Measurements from ENCODE around the gene TTLL7.
A peak's percentile ranks its signal among the peaks of the same experiment; 100 is the strongest.

TTLL7 gene

DNA sequence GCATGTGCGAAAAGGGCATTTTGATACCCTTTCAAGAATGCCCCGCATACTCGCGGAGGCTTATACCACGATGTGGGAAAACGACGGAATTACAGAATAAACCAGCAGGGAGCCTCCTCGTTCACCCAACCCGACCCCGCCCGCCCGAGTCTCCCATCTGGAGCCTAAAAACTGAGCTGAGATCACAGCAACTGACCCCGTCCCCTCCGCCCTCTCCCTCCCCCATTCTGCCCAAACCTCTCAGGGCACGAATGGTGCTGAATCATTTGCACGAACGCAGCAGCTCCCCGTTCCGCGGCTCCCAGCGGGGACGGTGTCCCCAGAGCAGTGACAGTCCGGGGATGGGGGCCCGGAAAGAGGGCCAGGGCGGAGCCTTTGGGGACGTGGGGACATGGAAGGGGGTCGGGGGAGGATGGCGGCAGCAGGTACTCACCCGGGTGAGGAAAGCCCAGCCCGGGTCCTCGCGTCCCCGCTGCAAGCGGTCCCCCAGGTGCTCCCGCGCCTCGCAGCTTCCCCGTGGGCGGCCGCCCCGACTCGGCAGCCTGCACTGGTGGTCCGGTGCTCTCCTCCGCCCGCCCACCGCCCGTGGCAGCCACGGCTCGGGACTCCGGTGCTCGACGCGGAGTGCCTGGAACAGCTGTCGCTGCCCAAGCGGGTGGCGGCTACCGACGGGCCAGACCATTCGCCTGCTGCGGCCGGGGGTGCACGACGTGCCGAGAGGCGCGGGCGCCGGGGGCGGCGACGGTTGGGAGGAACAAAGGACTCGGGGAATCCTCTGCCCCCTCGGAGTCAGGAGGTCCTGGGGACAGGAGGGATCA is at the start of gene TTLL7:
TTLL7 (minus strand) TSS at position 635 of the 818 bp plus-strand sequence. CDS start 46,921 bp downstream, outside the sequence.
- peak within 1 kb of the TSS; percentile 92 for H3K9ac ChIP-seq (ENCODE audit: low read depth, low read length)
- H3K4me1 ChIP-seq (ENCODE audit: control insufficient read depth, insufficient read depth, low read length): peaks cover 6% of the 10 kb centered on the region
- peaks cover 79% of the 10 kb centered on the region for H3K27me3 ChIP-seq (ENCODE audit: control insufficient read depth, insufficient read depth, low read length)
- no peaks in the 10 kb centered on the region for H3K9me3 ChIP-seq (ENCODE audit: control insufficient read depth, insufficient read depth, low read length)
- H3K4me3 ChIP-seq (ENCODE audit: low read depth, low read length): peak within 1 kb of the TSS; percentile 94
- no peaks in the 10 kb centered on the region for H3K36me3 ChIP-seq (ENCODE audit: control insufficient read depth, insufficient read depth, low read length)
- H3K27ac ChIP-seq (ENCODE audit: low read depth, low read length): peak within 1 kb of the TSS; percentile 72

DNA sequence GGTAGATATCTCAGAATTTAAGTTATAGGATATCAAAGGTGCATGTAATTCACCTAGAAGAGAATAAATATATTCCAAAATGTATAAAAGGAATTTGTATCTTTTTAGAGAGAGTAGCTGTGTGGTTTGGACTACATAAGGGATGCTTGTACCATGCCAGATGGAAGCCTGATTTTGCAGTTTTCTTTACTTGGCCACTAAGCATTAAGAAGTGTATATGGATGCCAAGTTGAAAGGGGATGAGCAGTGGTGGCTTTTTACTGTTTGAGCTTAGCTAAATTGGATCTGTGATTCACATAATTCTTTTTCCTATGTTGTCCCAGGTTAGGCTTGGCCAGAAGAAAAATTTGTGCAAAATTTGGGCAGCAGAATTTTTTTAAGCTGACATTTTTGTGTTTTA is 43.5 kb upstream of the TTLL7 start:
- H3K9ac ChIP-seq (ENCODE audit: low read depth, low read length): no peak overlapping the region
- no peaks in the 10 kb centered on the region for H3K4me1 ChIP-seq (ENCODE audit: control insufficient read depth, insufficient read depth, low read length)
- no peak overlapping the region for H3K4me3 ChIP-seq (ENCODE audit: low read depth, low read length)
- peaks cover 22% of the 10 kb centered on the region for H3K27me3 ChIP-seq (ENCODE audit: control insufficient read depth, insufficient read depth, low read length)
- no peak overlapping the region for H3K27ac ChIP-seq (ENCODE audit: low read depth, low read length)
- no peaks in the 10 kb centered on the region for H3K36me3 ChIP-seq (ENCODE audit: control insufficient read depth, insufficient read depth, low read length)
- H3K9me3 ChIP-seq (ENCODE audit: control insufficient read depth, insufficient read depth, low read length): no peaks in the 10 kb centered on the region

GRCh38 chr1:84037758-84038611 is 39.1 kb upstream of the TTLL7 start:
- H3K9ac ChIP-seq (ENCODE audit: low read depth, low read length): no peak overlapping the region

DNA sequence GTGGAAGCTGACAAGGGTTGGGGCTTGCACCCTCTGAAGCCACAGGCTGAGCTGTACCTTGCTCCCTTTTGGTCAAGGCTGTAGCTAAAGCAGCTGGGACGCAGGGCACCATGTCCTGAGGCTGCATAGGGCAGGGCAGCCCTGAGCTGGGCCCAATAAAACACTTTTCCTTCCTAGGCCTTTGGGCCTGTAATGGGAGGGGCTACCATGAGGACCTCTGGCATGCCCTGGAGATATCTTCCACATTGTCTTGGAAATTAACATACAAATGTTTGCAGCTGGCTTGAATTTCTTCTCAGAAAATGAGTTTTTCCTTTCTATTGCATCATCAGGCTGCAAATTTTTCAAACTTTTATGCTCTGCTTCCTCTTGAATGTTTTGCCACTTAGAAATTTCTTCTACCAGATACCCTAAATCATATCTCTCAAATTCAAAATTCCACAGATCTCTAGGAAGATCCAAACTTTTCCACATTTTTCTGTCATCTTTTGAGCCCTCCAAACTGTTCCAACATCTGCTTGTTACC is 32.9 kb upstream of the TTLL7 start:
- Histone ChIP-seq H3K4me1 (ENCODE audit: control insufficient read depth, insufficient read depth, low read length) (peaks cover 4% of the 10 kb centered on the region; the same call in 1 of the 2 replicates), H3K27me3 (ENCODE audit: control insufficient read depth, insufficient read depth, low read length) (peaks cover 88% of the 10 kb centered on the region), H3K9me3 (ENCODE audit: control insufficient read depth, insufficient read depth, low read length) (no peaks in the 10 kb centered on the region), H3K4me3 (ENCODE audit: low read depth, low read length) (no peak overlapping the region), H3K36me3 (ENCODE audit: control insufficient read depth, insufficient read depth, low read length) (no peaks in the 10 kb centered on the region), H3K27ac (ENCODE audit: low read depth, low read length) (no peak overlapping the region), H3K9ac (ENCODE audit: low read depth, low read length) (no peak overlapping the region)

More at GRCh38 chr1:84037758-84038611, 39.1 kb upstream of the TTLL7 start:
- no peaks in the 10 kb centered on the region for H3K4me1 ChIP-seq (ENCODE audit: control insufficient read depth, insufficient read depth, low read length)
- peaks cover 49% of the 10 kb centered on the region for H3K27me3 ChIP-seq (ENCODE audit: control insufficient read depth, insufficient read depth, low read length)
- no peak overlapping the region for H3K27ac ChIP-seq (ENCODE audit: low read depth, low read length)
- no peak overlapping the region for H3K4me3 ChIP-seq (ENCODE audit: low read depth, low read length)
- H3K36me3 ChIP-seq (ENCODE audit: control insufficient read depth, insufficient read depth, low read length): no peaks in the 10 kb centered on the region
- no peaks in the 10 kb centered on the region for H3K9me3 ChIP-seq (ENCODE audit: control insufficient read depth, insufficient read depth, low read length)

DNA sequence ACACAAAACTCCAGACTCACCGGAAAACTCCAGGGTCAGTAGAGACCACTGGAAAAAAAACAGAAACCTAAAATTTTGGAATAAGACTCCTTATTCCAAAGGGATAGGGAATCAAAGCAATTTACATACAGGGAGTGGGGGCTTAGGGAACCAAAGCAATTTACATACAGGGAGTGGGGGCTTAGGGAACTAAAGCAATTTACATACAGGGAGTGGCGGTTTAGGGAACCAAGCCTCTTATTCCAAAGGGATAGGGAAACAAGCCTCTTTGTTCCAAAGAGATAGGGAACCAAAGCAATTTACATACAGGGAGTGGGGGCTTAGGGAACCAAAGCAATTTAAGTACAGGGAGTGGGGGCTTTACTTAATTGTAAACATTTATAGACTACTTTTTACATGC is 28.4 kb upstream of the TTLL7 start:
- H3K4me3 ChIP-seq (ENCODE audit: low read depth, low read length): no peak overlapping the region
- no peak overlapping the region for H3K27ac ChIP-seq (ENCODE audit: low read depth, low read length)
- H3K9me3 ChIP-seq (ENCODE audit: control insufficient read depth, insufficient read depth, low read length): no peaks in the 10 kb centered on the region
- H3K27me3 ChIP-seq (ENCODE audit: control insufficient read depth, insufficient read depth, low read length): peaks cover 100% of the 10 kb centered on the region
- no peak overlapping the region for H3K9ac ChIP-seq (ENCODE audit: low read depth, low read length)
- H3K4me1 ChIP-seq (ENCODE audit: control insufficient read depth, insufficient read depth, low read length): peaks cover 4% of the 10 kb centered on the region; the same call in 1 of the 2 replicates
- H3K36me3 ChIP-seq (ENCODE audit: control insufficient read depth, insufficient read depth, low read length): no peaks in the 10 kb centered on the region

GRCh38 chr1:84025966-84026365 is 27.0 kb upstream of the TTLL7 start:
- Histone ChIP-seq H3K9me3 (ENCODE audit: control insufficient read depth, insufficient read depth, low read length) (no peaks in the 10 kb centered on the region), H3K27me3 (ENCODE audit: control insufficient read depth, insufficient read depth, low read length) (peaks cover 94% of the 10 kb centered on the region), H3K27ac (ENCODE audit: low read depth, low read length) (no peak overlapping the region), H3K4me3 (ENCODE audit: low read depth, low read length) (no peak overlapping the region), H3K4me1 (ENCODE audit: control insufficient read depth, insufficient read depth, low read length) (no peaks in the 10 kb centered on the region), H3K36me3 (ENCODE audit: control insufficient read depth, insufficient read depth, low read length) (no peaks in the 10 kb centered on the region), H3K9ac (ENCODE audit: low read depth, low read length) (no peak overlapping the region)

- H3K27me3 ChIP-seq (ENCODE audit: control insufficient read depth, insufficient read depth, low read length): peaks cover 76% of the 10 kb centered on the region
These were observed 22.9 kb upstream of the TTLL7 start for GRCh38 chr1:84021822-84022221.

DNA sequence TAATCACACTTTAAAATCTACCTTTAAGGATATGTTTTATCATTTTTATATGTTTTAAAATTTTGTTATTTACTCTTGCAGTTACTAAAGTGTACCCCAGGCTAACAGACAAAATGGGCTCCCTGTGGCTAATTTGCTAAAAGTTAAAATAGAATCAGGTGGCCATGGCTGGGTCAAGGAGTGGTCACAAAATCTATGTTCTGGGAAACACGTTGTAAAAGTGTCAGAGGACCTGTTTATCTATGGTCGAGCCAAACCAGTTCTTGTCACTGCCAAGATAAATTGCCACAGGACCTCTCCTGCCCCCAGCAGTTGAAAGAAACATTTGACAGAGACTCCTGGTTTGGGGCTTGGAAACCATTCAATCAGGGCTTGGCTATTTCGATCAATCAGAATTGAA is 21.2 kb upstream of the TTLL7 start:
- Histone ChIP-seq H3K9me3 (ENCODE audit: control insufficient read depth, insufficient read depth, low read length) (no peaks in the 10 kb centered on the region), H3K27ac (ENCODE audit: low read depth, low read length) (no peak overlapping the region), H3K9ac (ENCODE audit: low read depth, low read length) (no peak overlapping the region), H3K4me1 (ENCODE audit: control insufficient read depth, insufficient read depth, low read length) (no peaks in the 10 kb centered on the region), H3K4me3 (ENCODE audit: low read depth, low read length) (no peak overlapping the region), H3K36me3 (ENCODE audit: control insufficient read depth, insufficient read depth, low read length) (no peaks in the 10 kb centered on the region), H3K27me3 (ENCODE audit: control insufficient read depth, insufficient read depth, low read length) (peaks cover 60% of the 10 kb centered on the region)

More at GRCh38 chr1:84021822-84022221, 22.9 kb upstream of the TTLL7 start:
- Histone ChIP-seq H3K4me3 (ENCODE audit: low read depth, low read length) (no peak overlapping the region), H3K9ac (ENCODE audit: low read depth, low read length) (no peak overlapping the region), H3K4me1 (ENCODE audit: control insufficient read depth, insufficient read depth, low read length) (no peaks in the 10 kb centered on the region), H3K27ac (ENCODE audit: low read depth, low read length) (no peak overlapping the region), H3K9me3 (ENCODE audit: control insufficient read depth, insufficient read depth, low read length) (no peaks in the 10 kb centered on the region), H3K36me3 (ENCODE audit: control insufficient read depth, insufficient read depth, low read length) (no peaks in the 10 kb centered on the region)

- H3K27ac ChIP-seq (ENCODE audit: low read depth, low read length): no peak overlapping the region
- no peaks in the 10 kb centered on the region for H3K4me1 ChIP-seq (ENCODE audit: control insufficient read depth, insufficient read depth, low read length)
- H3K27me3 ChIP-seq (ENCODE audit: control insufficient read depth, insufficient read depth, low read length): peaks cover 50% of the 10 kb centered on the region
- H3K9ac ChIP-seq (ENCODE audit: low read depth, low read length): no peak overlapping the region
- no peak overlapping the region for H3K4me3 ChIP-seq (ENCODE audit: low read depth, low read length)
- no peaks in the 10 kb centered on the region for H3K9me3 ChIP-seq (ENCODE audit: control insufficient read depth, insufficient read depth, low read length)
- H3K36me3 ChIP-seq (ENCODE audit: control insufficient read depth, insufficient read depth, low read length): no peaks in the 10 kb centered on the region
These were observed 20.3 kb upstream of the TTLL7 start for GRCh38 chr1:84019217-84019616.

DNA sequence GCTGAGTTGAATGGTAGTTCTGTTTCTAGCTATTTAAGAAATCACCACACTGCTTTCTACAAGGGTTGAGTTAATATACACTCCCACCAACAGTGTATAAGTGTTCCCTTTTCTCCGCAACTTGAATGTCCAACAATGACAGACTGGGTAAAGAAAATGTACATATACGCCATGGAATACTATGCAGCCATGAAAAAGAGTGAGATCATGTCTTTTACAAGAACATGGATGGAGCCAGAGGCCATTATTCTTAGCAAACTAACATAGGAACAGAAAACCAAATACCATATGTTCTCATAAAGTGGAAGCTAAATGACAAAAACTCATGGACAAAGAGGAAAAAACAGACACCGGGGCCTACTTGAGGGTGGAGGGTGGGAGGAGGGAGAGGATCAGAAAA is 14.8 kb upstream of the TTLL7 start:
- Histone ChIP-seq H3K9ac (ENCODE audit: low read depth, low read length) (no peak overlapping the region), H3K27ac (ENCODE audit: low read depth, low read length) (no peak overlapping the region), H3K36me3 (ENCODE audit: control insufficient read depth, insufficient read depth, low read length) (no peaks in the 10 kb centered on the region), H3K4me3 (ENCODE audit: low read depth, low read length) (no peak overlapping the region), H3K9me3 (ENCODE audit: control insufficient read depth, insufficient read depth, low read length) (no peaks in the 10 kb centered on the region), H3K27me3 (ENCODE audit: control insufficient read depth, insufficient read depth, low read length) (peaks cover 12% of the 10 kb centered on the region), H3K4me1 (ENCODE audit: control insufficient read depth, insufficient read depth, low read length) (no peaks in the 10 kb centered on the region)

Measured in HUES48 (cell line).